Suppressor macrophage treated with lipopolysaccharide for 4 hours (primary cell): ENCODE measurements around the gene IL31RA.
"Not testable (repeated sequence)": the region's sequence is repeated elsewhere in the genome, so short reads cannot be mapped to it uniquely, and the experiment has no call there.

Source experiments
- DNase-seq: peaks from one replicate; pipeline ENCODE4 v3.0.0-alpha.2; 2020

The IL31RA gene

DNA sequence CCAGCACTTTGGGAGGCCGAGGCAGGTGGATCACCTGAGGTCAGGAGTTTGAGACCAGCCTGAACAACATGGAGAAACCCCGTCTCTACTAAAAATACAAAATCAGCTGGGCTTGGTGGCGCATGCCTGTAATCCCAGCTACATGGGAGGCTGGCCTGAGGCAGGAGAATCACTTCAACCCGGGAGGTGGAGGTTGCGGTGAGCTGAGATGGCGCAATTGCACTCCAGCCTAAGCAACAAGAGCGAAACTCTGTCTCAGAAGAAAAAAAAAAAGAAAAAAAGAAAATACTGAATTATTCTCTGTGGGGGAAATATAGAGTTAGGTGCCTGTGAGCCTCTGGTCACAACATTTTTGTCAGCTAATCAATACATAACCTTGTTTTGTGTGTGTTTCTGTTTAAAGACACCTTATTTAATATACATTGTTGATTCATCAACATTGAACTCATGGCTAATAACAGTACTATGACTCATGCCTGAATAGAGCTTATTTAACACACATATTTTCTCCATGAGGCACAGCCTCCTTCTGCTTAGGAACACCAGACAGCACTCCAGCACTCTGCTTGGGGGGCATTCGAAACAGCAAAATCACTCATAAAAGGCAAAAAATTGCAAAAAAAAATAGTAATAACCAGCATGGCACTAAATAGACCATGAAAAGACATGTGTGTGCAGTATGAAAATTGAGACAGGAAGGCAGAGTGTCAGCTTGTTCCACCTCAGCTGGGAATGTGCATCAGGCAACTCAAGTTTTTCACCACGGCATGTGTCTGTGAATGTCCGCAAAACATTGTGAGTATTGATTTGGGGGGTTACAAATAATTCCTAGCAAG, at the start of gene IL31RA:
Gene IL31RA (plus strand): TSS at position 519 of the 836 bp plus-strand sequence. CDS start 214 bp downstream, at position 733.
- DNase-seq: peak; percentile 50

- DNase-seq: not testable (repeated sequence)
Measured at GRCh38 chr5:55808814-55809213, 42.3 kb upstream of the IL31RA start.

DNA sequence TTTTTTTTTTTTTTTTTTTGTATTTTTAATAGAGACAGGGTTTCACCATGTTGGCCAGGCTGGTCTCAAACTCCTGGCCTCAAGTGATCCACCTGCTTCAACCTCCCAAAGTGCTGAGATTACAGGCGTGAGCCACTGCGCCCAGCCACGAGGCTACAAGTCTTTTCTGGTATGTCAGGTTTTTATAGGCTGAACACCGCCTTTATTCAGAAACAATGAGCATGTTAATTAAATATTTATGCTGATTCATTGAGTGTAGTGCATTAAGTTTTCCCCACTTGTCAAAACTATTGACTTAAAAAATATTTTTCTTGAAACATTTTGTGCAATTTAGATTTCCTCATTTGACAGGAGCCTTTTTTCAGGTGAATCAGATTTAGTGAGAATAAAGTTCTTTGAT, 35.2 kb upstream of the IL31RA start:
- not testable (repeated sequence) for DNase-seq

- DNase-seq: no peak
Measured at GRCh38 chr5:55816342-55816741, 34.8 kb upstream of the IL31RA start.

DNA sequence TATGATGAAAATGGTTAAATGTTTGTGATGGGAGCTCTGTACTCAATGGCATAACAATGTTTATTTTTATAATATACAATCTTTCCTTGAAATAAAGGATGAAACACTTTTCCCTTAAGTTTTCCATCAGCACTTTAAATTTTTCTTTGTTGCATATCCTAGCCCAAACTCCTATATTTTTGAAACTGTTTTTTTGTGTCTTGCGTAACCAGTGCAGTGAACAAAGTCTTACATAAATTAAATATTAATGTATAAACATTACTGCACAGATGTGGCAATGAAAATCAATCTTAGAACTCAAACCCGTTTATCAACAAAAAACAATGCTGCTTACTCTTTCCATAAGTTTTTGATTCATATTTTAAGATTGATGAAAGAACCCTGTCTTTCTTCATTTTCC, 34.1 kb upstream of the IL31RA start:
- no peak for DNase-seq

DNA sequence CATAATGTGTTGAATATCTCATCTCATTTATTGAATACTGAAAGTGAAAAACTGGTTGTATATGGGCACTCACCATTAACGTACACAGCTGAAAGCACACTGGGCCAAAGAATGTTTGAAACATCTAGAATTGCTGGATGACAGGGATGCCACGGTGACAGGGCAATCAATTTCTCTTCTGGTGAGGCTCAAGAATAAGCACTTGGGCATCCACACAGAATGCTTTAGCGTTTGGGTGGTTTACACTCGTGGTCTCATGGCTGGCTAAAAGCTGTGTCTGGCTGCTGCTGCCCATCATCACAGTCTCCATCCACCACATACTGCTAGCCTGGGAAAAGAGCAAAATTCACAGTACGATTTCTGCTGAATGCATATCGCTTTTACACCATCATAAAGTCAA, 30.7 kb upstream of the IL31RA start:
- no peak for DNase-seq

GRCh38 chr5:55821731-55822512, 29.2 kb upstream of the IL31RA start:
- DNase-seq: no peak

DNA sequence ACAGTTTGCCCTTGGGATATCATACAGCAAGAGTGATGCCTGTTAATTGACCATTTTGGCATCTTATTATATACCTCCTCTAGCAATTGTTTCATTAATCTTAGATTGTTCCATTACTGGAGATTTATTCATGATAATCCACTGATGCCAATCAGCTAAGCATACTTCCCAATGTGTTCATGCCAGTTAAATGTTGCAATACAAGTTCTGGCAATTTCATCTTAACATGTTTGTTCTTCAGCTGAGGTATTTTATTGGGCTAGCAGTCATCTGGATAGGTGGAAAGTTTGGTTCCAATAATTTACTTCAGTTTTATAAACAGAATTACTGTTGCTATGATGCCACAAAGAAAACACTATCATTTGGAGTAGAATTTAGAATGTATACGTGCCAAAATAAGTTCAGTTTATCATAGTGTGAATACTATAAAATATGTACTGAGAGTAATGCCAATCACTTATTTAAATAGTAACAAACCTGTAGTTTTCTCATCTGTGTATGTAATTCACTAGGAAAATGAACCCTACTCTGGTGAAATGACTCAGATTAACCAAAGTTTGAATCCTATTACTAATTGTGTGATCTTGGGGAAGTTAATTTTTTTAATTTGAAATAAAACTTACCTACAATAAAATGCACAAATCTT, 27.9 kb upstream of the IL31RA start:
- no peak for DNase-seq

GRCh38 chr5:55829956-55830355, 21.2 kb upstream of the IL31RA start:
- DNase-seq: no peak

GRCh38 chr5:55832446-55832845, 18.7 kb upstream of the IL31RA start:
- DNase-seq: no peak

- no peak for DNase-seq
Measured at GRCh38 chr5:55836191-55836590, 15.0 kb upstream of the IL31RA start.

DNA sequence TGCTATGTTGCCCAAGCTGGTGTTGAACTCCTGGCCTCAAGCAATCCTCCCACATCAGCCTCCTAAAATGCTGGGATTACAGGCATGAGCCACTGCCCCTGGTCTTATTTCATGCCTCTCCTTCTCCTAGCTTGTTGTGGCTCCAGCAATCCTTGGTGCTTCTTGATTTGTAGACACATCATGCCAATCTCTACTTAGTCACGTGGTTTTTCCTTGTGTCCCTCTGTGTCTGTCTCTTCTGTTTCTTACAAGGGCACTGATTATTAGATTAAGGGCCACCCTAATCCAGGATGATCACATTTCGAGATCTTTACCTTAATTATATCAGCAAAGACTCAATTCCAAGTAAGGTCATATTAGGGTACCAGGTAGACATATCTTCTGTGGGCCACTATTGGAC, 9.2 kb upstream of the IL31RA start:
- no peak for DNase-seq

GRCh38 chr5:55847837-55848236, 3.3 kb upstream of the IL31RA start:
- no peak for DNase-seq

DNA sequence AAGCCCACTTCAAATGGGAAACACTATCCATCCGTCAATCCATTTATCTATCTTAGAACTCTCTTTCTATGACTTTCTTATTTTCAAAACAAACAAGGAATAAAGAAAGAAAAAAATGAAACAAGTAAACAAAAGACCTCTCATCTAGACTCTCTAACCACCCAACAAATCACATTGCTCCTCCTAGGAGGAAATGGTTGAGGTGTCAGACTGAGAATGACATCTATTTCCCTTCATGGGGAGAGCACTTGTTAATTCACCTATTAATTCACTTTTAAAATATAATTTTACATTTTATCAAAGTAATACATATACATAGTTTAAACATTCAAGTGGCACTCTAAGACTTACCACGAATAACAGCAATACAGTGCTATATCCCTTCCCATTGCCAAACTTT, 2.4 kb upstream of the IL31RA start:
- DNase-seq: no peak

DNA sequence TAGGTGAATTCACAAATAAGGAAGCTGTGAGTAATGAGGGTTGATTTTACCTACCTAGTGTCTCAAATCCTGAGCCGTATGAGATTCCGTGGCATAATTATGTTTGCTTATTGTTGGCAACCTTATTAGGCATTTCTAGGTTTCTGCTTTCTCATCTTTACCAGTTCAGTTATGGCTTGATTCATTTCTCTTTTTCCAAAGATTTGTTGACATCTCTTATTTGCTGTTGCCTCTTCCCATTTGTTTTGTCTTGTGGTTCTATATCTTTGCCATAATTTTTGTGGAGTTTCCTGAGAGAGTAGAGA, 470 bp downstream of the IL31RA start:
- no peak for DNase-seq

DNA sequence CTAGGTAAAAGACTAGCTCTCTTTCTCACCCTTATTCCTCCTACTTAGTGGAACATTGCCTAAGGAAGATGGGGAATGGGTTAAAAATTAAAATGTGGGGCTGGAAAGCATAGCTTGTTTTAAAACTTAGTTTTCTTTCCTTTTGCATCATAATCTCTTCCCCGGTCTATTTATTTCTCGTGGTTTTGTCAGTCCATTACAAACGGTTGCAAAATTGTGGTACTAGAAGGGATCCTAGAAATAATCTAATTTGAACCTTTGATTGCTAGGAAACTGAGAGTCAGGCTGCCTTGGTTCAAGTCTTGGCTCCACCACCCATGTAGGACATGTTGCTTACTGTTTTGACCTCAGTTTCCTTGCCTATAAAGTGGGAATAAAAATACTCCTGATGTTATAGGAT, 1.3 kb downstream of the IL31RA start:
- DNase-seq: no peak

DNA sequence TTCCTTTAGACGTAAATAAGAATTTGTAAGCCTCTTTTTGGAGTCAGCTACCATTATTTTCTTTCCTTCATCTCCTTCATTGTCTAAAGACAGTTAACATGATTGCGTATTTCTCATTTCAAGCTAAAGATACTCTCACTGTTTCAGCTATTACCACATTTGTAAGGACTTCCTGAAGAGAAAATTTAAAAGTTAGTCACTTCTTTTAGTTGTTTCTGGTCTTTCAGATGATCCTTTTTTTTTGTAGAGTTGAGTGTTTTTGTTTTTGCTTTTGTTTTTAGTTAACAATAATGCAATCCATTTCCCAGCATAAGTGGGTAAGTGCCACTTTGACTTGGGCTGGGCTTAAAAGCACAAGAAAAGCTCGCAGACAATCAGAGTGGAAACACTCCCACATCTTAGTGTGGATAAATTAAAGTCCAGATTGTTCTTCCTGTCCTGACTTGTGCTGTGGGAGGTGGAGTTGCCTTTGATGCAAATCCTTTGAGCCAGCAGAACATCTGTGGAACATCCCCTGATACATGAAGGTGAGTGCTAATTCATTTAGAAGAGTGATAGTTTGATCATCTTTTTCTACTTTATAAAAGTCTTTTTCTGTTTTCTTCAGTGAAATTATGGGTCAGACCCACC, 2.0 kb downstream of the IL31RA start:
- peak; percentile 81 for DNase-seq

GRCh38 chr5:55853818-55854217, 2.7 kb downstream of the IL31RA start:
- DNase-seq: no peak

DNA sequence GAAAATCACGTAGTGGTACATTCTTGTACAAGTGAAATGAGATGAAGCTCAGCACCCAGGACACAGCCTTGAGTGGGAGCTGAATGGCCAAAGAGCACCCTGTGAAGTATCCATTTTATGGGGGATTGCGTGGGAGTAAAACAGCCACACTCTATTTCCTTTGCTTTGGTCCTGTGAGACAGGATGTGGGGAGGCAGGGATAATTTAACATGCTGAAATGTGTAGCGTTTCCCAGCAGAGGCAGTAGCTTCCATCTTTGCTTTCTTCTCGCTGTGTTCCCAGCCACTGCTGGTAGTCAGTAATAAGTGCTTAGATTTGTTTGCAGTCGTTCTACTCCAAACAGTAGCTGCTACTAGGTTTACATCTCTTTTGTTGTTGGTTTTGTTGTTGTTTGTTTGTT, 4.4 kb downstream of the IL31RA start:
- no peak for DNase-seq

DNA sequence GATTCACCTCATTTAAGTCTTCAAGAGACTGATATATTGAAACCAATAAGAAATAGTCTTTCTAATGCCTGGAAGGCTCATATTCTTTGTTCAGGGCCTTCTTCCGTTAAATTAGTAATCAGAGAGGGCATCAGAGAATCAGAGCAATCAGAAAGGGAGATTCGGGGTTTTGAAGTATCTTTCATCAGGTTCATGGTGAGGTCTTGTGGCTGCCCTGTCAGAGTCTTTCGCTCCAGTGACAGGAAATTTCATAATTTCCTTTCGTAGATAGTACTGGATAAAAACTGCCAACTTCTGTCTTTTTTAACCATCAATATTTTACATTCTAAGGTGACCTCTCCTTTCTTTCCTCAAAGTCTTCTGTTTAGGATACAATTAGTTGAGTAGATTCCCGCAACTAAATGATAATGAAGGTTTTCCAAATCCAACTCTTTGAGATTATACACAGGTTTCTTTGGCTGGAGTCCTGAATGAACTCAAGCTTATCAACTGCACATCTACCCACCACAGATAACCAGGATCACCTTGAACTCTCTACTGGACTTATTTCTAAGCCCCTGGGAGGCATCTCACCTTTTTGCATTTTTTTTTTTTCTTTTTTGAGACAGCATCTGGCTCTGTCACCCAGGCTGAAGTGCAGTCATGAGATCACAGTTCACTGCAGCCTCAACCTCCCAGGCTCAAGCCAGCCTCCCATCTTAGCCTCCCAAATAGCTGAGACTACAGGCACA, 5.5 kb downstream of the IL31RA start:
- DNase-seq: peak; percentile 76

- no peak for DNase-seq
Measured at GRCh38 chr5:55857247-55857640, 6.1 kb downstream of the IL31RA start.

DNA sequence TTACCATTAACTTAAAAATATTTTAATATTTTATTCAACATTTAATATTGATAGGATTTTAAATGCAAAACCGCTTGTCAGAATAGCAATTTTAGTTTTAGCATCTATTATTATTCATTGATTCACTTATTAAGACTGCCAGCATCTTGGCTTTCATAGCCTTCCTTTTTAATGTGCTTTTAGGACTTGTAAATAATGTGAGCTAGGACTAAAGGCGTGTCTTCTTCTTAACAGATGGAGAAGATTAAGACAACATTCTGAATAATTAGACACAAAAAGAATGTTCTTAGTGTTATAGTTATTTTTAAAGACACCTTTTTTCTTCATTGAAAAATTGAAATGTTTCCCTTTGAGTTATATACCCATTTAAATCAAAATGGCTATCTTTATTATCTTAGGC, 6.9 kb downstream of the IL31RA start:
- DNase-seq: no peak

GRCh38 chr5:55860288-55860687, 9.1 kb downstream of the IL31RA start:
- DNase-seq: peak; percentile 48
